ENCODE data around the gene PIGR.

PIGR gene

DNA sequence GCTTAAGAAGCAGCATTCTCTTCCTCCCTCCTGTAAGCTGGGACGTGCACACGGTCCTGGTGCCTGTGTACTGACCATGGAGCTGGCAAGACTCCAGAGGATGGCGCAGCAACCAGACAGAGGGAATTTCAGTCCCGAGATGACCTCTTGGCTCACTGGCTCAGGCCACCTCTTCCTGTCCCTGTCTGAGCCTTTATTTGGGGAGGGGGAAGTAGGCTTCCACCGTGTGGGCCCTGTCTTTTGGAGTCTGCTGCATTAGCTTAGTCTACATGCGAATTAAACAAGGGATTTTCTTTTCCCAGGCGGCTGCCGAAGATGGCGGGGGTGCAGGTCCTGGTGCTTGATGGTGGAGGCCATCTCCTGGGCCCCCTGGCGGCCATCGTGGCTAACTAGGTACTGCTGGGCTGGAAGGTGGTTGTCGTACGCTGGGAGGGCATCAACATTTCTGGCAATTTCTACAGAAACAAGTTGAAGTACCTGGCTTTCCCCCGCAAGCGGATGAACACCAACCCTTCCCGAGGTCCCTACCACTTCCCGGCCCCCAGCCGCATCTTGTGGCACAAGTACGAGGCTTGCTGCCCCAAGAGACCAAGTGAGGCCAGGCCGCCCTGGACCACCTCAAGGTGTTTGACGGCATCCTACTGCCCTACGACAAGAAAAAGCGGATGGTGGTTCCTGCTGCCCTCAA lies 38.8 kb downstream of the PIGR start:
- no peak for DNase-seq

DNA sequence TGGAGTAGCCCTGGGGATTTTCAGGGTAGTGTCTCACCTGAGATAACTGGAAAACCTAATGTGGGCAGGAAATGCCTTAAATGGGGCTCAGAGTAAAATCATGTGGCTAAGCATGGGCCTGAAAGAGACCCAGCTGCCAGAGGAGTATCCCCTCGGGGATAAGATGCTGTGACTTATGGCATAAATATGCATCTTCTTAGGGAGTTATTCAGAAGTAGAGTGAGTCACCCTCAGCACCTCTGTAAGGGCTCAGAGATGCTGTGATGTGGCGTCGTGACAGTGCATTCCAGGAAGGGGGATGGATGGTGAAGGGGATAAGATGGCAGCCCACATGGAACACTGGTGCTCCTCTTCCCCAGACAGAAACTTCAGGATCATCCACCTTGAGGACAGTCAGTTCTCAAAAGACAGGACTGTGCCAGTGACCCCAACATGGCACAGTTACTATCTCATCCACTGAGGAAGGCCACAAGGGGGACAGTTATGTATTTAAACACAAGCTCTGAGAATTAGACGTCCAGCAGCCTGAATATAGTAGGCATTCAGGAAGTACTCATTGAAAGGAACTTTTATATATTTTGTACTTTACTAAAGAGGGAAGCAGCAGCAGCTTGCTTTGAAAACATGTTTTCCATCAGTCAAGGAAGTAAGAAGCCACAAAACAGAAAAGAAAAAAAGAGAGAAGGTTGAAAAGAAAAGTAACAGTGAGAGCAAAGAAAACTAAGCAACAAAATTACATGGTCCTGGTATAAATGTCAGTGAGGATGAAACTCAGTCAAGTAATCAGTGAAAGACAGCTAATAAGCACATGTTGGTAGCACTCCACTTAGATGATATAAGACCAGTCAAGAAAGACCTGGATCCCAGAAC lies 40.7 kb downstream of the PIGR start:
- DNase-seq: no peak

DNA sequence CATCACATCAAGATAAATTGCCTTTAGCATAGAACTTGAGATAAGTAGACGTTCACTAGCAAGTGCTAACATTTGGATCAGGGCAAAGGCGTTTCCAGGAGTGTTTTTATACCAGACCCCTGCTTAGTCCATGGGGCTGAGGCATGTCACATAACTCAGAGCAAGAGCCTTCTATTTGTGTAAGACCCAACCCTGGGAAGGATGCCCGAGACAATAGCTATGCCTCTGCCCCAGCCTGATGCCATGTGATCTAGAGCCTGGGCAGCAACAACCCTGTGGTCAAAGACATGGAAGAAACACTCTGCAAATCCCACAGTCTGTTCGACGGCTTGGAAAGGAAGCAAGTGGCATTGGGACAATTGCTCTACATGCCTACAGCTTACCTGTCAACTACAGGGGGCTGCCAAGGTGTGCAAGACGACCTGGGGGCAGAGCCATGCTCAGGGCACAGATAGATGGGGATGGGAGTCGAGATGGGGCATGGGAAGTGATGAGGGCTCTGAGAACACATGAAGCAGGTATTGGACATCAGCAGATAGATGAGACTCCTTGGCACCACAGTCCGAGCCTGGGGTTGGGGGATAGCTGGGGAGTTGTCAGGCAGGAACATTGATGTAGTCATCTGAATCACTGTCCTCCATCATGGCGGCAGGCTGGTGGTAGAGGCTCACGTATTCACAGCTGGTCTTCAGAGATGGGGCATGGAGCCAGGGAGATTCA lies 41.7 kb downstream of the PIGR start:
- DNase-seq: no peak

DNA sequence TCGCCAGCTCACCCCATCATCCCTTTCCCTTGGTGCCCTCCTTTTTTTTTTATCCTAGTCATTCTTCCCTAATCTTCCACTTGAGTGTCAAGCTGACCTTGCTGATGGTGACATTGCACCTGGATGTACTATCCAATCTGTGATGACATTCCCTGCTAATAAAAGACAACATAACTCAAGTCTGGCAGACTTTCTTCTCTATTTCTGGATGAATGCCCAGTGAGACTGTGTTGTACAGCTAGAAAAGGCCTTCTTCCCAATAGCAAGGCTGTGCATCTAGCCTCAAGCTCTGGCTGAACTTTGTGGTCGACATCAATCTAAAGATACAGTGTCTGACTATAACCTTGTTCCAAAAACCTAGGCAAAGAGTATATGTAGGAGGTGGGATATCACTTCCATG lies 42.6 kb downstream of the PIGR start:
- DNase-seq: no peak

DNA sequence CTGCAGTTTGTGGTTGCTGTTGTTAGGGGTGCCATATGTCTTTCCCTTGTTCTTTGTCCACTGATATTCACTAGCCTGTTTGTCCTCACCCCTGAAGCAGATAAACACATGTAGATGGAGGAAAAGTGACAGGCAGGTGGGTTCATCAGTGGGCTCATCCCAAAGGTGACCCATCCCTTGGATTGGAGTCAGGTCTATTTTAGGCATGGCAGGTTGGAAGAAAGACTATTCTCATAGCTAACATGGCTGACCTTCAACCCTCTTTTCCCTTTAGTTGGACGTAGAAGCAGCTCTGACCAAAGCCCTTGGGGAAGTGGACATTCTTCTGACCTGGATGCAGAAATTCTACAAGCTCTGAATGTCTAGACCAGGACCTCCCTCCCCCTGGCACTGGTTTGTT lies 43.6 kb downstream of the PIGR start:
- no peak for DNase-seq

DNA sequence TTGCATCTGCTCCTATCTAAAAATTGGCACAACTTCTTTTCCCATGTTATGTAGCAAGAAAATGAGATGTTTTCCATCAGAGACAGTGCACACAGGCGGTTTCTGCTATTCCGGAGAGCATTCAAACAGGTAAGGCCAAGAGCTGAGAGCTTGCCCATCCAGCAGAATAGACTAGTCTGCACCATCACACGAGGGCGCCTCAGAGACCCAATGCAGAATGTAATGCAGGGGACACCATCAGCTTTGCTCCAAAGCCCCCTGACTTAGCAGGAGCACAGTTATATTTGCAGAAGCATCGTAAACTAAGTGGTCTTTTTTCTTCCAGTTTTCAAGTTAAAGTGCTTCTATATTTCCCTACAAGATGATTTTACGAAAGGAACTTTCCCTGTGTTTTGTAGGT lies 44.3 kb downstream of the PIGR start:
- no peak for DNase-seq

DNA sequence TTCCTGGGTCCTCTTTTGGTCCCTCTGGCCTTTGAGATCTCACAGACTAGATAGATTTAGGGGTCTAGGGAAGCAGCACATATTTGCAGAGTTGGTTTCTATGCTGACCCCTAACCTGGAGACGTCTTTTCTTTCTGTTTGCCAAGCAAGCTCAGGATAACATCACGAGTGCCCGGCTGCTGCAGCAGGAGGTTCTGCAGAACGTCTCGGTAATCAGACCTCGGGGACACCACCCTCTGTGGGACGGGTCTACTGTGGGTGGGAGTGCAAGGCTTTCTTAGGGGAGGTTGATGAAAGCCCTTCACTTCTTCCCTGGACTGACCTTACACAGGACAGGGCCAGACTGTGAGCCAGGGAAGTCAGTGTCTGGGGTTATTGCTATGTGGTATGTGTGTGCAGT lies 46.1 kb downstream of the PIGR start:
- DNase-seq: no peak

DNA sequence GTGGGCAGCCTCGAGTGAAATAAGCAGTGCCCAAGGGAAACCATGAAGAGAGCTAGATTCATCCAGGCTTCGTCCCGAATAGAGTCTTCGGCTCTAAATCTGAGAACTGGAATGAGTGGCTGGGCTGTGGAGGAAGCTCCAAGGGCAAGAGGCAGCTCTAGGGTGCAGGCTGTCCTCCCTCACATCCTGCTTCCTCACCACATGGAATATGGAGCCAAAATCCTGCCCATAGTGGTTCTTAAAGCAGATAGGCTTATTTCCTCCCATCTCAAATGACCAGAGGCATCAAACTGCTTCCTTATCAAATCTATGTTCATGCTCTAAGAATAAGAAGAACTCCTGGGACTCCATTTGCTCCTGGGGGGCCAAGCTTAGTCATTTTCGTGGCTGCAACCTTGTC lies 46.5 kb downstream of the PIGR start:
- DNase-seq: no peak

DNA sequence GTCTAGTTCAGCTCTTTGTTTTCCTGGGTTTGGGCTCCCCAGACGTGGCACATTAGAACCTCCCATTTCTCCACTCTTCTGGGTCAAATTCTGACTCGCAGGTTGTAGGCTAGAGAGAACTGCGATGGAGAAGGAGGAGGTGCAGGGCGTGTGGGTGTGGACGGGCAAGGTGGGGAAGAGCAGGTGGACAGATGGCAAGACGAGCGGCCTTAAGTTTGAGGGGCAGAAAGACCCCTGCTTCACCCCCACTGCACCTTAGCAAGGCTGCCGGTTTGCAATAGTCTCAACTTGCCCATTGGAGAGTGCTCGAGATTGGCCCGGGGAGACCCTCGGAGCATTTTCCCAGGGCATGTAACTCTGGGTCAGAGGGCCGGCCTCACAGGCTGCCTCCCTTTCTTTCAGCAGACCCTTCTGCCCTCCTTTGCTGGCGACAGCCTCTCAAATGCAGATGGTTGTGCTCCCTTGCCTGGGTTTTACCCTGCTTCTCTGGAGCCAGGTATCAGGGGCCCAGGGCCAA lies 47.3 kb downstream of the PIGR start:
- no peak for DNase-seq

DNA sequence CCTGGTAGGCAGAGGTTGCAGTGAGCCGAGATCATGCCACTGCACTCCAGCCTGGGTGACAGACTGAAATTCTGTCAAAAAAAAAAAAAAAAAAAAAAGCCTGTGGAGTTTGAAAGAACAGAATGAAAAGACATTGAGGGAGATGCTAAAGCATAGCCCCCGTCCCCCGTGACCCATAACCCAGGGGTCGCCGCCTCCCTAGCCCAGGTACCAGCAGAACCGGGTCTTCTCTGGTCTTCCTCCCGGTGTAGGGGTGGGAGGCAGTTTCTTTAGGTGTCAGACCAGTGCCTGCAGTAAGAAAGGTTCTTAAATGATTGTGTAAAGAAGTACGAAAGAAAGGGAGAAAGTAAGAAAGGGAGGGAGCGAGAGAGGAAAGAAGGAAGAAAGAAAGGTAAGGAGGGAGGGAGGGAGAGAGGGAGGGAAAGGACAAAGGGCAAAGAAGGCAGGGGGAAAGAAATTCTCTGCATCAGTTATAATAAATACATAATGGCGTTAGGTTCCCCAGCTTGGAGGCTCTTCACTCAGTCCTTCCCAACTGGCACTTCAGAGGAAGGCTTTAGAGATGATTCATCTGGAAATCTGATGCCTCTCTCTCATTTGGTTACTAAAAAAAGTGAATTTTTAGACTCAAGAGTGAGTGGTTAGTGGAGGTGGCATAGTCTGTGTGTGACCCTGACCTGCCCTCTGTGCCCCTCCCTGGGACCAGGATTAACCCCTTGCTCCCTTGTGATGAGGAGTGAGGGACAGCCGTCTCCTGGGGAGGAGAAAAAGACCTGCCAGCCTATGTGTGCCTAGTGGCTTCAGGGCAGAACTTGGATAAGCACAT lies 48.0 kb downstream of the PIGR start:
- no peak for DNase-seq

DNA sequence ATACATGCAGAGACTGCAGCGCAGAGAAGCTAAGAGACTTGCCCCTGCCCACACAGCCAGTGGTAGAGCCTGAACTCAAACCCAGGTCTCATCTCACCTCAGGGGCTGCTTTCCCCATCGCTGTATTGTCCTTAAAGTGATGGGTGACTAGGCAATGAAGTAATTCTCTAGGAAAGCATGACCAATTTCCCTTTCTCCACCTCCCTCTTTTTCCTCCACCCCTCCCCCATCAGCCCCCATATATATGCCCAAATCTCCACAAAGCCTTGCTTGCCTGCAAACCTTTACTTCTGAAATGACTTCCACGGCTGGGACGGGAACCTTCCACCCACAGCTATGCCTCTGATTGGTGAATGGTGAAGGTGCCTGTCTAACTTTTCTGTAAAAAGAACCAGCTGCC lies 49.1 kb downstream of the PIGR start, which contains the start of gene IL24:
Gene IL24, plus strand, starts transcription at position 269 of the 400 bp plus-strand sequence. CDS start 390 bp downstream, outside the sequence.
- no peak for DNase-seq

DNA sequence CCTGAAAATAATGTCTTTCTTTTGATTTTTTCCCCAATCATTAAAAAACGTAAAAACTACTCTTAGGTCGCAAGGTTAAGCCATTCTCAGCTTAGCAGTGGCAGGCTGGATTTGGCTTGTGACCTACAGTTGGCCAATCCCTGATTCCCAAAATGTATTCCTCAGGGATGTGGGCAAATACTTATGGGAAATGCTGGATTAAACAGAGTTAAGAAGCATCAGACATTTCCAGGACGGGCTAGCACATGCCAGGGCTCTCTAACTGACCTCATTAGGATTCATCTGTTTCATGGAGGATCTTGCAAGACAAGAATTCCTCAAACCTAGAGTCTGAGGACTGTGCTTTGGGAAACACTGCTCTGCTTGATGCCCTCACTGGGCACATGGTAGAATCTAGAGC lies 50.0 kb downstream of the PIGR start:
- DNase-seq: no peak

DNA sequence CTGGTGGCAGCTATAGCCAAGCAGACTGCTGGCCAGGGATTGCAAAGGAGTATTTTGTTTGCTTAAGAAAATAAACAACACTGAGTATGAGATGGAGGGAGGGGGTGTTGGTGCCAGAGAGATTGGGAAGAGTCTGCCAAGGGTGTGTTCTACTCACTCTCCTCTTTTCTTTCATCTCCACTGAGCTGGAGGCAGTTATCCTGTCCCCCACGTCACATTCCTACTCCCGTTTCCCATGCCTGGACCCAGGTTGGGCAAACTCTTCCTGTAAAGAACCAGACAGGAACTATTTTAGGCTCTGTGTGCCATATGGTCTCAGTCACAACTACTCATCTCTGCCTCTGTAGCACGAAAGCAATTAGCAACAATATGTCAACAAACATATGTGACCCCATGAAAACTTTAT lies 50.4 kb downstream of the PIGR start:
- DNase-seq: no peak

DNA sequence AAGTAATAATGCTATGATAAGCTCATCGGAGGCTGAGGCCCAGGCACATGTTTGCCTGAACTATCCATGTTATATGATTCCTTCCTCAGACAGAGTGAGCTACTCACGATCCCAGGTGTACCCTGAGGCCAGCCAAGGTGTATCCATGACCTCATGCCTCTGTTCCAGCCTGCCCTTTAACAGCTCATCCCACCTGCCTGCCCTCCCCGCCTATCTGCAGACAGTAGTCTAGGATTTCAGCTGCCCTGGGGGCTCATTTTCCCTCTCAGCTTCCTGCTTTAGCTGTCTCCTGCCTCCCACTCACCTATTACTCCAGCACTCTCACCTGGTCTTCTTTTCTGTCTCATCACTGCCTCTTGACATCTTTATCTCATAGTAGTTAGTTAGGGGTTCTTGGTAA lies 50.9 kb downstream of the PIGR start:
- peak; percentile 25 for DNase-seq

DNA sequence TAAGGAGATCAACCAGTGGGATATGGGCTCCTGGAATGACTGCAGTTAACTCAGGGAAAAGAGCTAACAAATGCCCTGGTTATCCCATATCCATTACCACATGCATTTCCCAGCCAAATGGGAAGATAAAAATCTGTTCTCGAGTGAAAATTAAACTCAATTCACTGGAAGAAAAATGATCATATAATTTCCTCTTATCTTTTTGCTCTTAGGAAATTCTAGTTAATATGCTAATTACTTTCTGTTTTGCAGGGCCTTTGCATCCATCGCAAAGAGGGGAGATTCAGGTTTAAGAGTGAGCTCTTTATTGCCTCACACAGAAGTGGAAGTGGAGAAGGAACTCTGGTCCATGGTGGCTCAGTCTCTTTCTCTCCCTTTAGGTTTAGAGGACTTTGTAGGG lies 52.9 kb downstream of the PIGR start:
- no peak for DNase-seq

DNA sequence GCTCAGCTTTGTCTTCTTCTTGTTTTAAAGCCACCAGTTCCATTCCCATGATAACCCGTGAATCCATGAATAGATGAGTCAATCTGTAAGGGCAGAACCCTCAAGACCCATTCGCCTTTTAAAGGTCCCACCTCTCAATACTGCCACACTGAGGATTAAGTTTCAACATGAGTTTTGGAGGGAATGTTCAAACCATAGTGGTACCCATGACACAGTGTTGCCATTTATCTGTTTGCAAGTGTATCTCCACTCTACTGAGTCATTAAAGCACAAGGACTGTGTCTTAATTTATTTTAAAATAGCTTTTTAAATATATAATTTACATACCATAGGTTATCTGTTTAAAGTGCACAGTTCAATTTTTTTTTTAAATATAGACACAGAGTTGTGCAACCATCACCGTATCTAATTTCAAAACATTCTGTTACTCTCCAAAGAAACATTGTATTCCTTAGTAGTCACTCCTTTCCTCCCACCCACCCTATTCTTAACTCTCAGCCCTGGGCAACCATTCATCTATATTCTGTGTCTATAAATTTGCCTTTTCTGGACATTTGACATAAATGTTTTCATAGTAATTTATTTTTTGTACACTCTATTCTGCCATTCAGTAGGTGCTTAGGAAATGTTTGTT lies 53.8 kb downstream of the PIGR start:
- DNase-seq: no peak

DNA sequence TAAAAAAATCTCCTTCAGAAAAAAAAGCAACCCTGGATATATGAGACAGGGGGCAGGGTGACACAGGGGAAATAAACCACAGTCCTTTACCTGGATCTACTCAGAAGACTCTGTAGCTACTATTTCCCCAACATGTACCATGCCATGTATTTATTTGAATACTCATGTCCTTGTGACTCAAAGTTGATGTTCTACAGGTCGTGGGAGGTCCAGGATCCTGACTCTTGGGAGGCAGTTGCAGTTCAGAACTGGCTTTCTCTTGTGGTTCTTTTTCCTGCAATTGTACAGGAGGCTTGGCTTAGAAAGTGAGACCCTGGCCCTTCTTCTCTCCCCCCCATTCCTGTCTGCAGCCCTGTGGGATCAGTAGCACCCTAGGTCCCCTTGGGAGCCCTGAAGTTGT lies 54.9 kb downstream of the PIGR start:
- DNase-seq: no peak

DNA sequence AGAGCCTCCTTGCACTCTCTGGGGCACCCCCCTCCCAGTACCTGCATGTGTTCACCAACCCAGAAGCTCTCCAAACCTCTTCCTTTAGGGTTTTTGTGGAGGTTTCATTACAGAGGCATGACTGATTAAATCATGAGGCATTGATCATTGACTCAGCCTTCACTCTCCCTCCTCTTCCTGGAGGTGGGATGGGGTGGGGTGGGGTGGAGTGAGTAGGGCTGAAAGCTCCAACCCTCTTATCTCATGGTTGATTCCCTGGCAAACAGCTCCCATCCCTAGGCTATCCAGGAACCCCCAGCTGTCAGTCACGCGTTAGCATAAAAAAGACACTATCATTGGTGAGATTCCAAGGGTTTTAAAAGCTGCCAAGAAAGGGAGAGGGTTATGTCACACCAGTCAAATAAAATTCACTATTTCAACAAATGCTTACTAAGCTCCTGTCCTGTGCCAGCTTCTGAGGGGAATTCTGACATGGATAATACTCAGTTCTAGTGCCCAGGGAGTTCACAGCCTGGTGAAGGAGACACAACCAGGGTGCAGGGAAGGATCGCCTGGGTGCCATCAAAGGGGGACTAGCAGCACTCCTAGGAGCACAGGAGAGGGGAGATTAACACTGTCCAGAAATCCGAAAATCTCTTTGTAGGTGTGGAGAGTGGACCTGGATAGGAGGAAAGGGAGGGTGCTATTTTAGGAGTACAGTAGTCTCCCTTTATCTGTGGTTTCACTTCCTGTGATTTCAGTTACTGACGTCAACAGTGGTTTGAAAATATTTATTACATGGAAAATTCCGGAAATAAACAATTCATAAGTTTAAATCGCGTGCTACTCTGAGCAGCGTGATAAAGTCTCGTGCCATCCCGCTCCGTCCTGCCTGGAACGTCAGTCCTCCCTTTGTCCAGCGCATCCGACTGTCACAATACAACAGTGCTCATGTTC lies 55.9 kb downstream of the PIGR start:
- DNase-seq: no peak

DNA sequence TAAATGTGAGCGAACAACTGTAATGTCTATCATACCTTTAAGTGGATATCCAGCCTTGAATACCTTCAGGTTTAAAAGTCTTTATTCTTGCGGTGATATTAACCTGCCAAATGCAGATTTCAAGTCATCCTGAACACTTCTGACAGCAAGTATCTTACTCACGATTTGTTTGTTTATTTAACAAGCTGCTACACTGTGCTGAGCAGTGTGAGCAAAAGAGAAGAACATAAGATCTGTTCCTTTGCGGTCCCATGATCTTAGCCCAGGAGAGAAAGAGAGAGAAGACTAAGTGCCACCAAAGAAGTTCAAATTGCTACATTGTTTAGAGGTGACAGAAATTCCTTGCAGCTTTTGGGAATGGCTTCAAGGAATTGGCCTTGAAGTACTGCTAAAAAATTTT lies 58.6 kb downstream of the PIGR start:
- DNase-seq: no peak

DNA sequence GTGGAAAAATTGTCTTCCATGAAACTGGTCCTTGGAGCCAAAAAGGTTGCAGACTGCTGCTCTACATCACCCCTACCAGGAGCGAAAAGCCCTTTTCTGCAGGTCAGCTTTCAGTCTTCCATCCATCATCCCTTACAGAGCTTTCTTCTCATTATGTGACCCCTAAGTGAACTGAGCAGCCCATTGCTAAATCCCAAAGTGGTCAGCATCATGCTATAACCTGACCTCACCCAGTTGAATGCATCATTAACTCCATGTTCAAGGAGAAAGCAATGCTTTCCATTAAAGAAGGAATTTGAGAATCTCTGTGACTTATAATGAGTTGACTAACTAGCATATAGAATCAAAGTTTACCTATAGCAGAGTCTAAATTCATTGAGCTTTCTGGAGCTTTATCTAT lies 59.4 kb downstream of the PIGR start:
- DNase-seq: no peak

All from NCI-H1092 (cell line).